ENCODE measurements around the gene JMJD7. TPM values are rescaled to one million over a fixed set of nuclear protein-coding genes. Genes with fewer than 3 reads are reported as not detected.

Gene JMJD7
- total RNA-seq, 4 donors from 2014 or later = 1.9 to 10.9 (median 7.6) TPM

GRCh38 chr15:41798607-41799487 lies 29.0 kb upstream of the JMJD7 start:
- no peak overlapping the region for H3K4me3 ChIP-seq
- H3K27me3 ChIP-seq = no peaks in the 10 kb centered on the region
- H3K27ac ChIP-seq = no peak overlapping the region
- H3K36me3 ChIP-seq = no peaks in the 10 kb centered on the region
- WGBS, 2 donors (ENCODE audit: low coverage in 1 of 2) = 80 to 81% methylated on average over 9 of the region's 9 CpGs
- DNase-seq = no peak
- peaks cover 0 to 12% (median 2%) of the 10 kb centered on the region in 4 donors for H3K4me1 ChIP-seq
- intact Hi-C loops (cut with DNase I; ENCODE audit: low total_unique reads) = no loop called here
- in situ Hi-C loops (cut with MboI; ENCODE audit: low pct_ligation_motif_present in 1 of 4, low pct_unique_long_range_greater_than_20kb in 1 of 4, low sequenced_read_pairs in 3 of 4) = no loop called here
- TF ChIP-seq, protein P1, sequence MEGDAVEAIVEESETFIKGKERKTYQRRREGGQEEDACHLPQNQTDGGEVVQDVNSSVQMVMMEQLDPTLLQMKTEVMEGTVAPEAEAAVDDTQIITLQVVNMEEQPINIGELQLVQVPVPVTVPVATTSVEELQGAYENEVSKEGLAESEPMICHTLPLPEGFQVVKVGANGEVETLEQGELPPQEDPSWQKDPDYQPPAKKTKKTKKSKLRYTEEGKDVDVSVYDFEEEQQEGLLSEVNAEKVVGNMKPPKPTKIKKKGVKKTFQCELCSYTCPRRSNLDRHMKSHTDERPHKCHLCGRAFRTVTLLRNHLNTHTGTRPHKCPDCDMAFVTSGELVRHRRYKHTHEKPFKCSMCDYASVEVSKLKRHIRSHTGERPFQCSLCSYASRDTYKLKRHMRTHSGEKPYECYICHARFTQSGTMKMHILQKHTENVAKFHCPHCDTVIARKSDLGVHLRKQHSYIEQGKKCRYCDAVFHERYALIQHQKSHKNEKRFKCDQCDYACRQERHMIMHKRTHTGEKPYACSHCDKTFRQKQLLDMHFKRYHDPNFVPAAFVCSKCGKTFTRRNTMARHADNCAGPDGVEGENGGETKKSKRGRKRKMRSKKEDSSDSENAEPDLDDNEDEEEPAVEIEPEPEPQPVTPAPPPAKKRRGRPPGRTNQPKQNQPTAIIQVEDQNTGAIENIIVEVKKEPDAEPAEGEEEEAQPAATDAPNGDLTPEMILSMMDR (IDR thresholded peaks at IDR 0.05) = no peak
- TF ChIP-seq POLR2AphosphoS5 (IDR thresholded peaks at IDR 0.05) (no peak), EP300 (IDR thresholded peaks at IDR 0.05; ENCODE audit: low read depth) (no peak), POLR2A (IDR thresholded peaks at IDR 0.05) (no peak)
- H3K9me3 ChIP-seq = no peaks in the 10 kb centered on the region

- intact Hi-C loops (cut with DNase I; ENCODE audit: low total_unique reads) (no loop called here), in situ Hi-C loops (cut with MboI; ENCODE audit: low pct_ligation_motif_present in 1 of 4, low pct_unique_long_range_greater_than_20kb in 1 of 4, low sequenced_read_pairs in 3 of 4) (no loop called here)
- Histone ChIP-seq H3K9me3 (no peaks in the 10 kb centered on the region), H3K27me3 (no peaks in the 10 kb centered on the region), H3K4me1 (peaks cover 0 to 14% (median 4%) of the 10 kb centered on the region in 4 donors), H3K36me3 (no peaks in the 10 kb centered on the region), H3K27ac (no peak overlapping the region), H3K4me3 (no peak overlapping the region)
- WGBS, 2 donors (ENCODE audit: low coverage in 1 of 2) = 88 to 90% methylated on average over 5 of the region's 5 CpGs
- TF ChIP-seq, protein P1 (IDR thresholded peaks at IDR 0.05) = no peak
- TF ChIP-seq EP300 (IDR thresholded peaks at IDR 0.05; ENCODE audit: low read depth) (no peak), POLR2AphosphoS5 (IDR thresholded peaks at IDR 0.05) (no peak), POLR2A (IDR thresholded peaks at IDR 0.05) (no peak)
- DNase-seq = no peak
These were observed 28.4 kb upstream of the JMJD7 start for GRCh38 chr15:41799488-41799805.

GRCh38 chr15:41801185-41801584 lies 26.7 kb upstream of the JMJD7 start:
- TF ChIP-seq POLR2A (IDR thresholded peaks at IDR 0.05) (no peak), EP300 (IDR thresholded peaks at IDR 0.05; ENCODE audit: low read depth) (no peak)
- TF ChIP-seq, protein P1 (IDR thresholded peaks at IDR 0.05) = no peak
- no peak for DNase-seq
- Histone ChIP-seq H3K27ac (no peak overlapping the region), H3K27me3 (no peaks in the 10 kb centered on the region), H3K9me3 (no peaks in the 10 kb centered on the region), H3K4me3 (no peak overlapping the region), H3K4me1 (peaks cover 0 to 17% (median 9%) of the 10 kb centered on the region in 4 donors), H3K36me3 (no peaks in the 10 kb centered on the region)
- WGBS, 2 donors (ENCODE audit: low coverage in 1 of 2) = 89 to 96% methylated on average over 3 of the region's 3 CpGs
- in situ Hi-C loops (cut with MboI; ENCODE audit: low pct_ligation_motif_present in 1 of 4, low pct_unique_long_range_greater_than_20kb in 1 of 4, low sequenced_read_pairs in 3 of 4) = loop anchor here in 2 of 4 donors (25.0 kb wide), 1 partner anchor 189 kb away; no protein-coding TSS in a partner anchor
- intact Hi-C loops (cut with DNase I; ENCODE audit: low total_unique reads) = no loop called here

DNA sequence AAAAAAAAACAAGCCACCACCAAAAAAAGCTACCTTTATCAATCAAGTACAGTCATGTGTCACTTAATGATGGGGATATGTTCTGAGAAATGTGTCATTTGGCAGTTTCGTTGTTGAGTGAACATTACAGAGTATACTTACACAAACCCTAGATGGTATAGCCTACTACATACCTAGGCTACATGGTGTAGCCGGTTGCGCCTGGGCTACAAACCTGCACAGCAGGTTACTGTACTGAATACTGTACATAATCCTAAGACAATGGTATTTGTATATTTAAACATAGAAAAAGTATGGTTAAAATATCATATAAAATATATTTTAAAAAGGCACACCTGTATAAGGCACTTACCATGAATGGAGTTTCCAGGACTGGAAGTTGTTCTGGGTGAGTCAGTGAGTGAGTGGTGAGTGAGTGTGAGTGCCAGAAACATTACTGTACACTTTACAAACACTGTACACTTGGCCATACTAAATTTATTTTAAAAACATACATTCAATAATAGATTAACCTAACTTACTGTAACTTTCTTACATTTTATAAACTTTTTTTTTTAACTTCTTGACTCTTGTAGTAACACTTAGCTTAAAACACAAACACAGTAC lies 25.9 kb upstream of the JMJD7 start:
- intact Hi-C loops (cut with DNase I; ENCODE audit: low total_unique reads) = no loop called here
- H3K4me1 ChIP-seq = peaks cover 0 to 12% (median 8%) of the 10 kb centered on the region in 4 donors
- WGBS, 2 donors (ENCODE audit: low coverage in 1 of 2) = 95 to 100% methylated on average over 2 to 3 of the region's 3 CpGs
- no peak overlapping the region for H3K27ac ChIP-seq
- no peaks in the 10 kb centered on the region for H3K9me3 ChIP-seq
- no peak overlapping the region for H3K4me3 ChIP-seq
- no peak for TF ChIP-seq POLR2A (IDR thresholded peaks at IDR 0.05)
- TF ChIP-seq EP300 (IDR thresholded peaks at IDR 0.05; ENCODE audit: low read depth) = no peak
- TF ChIP-seq, protein P1 (IDR thresholded peaks at IDR 0.05) = no peak
- no peak for TF ChIP-seq POLR2AphosphoS5 (IDR thresholded peaks at IDR 0.05)
- in situ Hi-C loops (cut with MboI; ENCODE audit: low pct_ligation_motif_present in 1 of 4, low pct_unique_long_range_greater_than_20kb in 1 of 4, low sequenced_read_pairs in 3 of 4) = loop anchor here in 2 of 4 donors (25.0 kb wide), 1 partner anchor 190 kb away; no protein-coding TSS in a partner anchor
- no peaks in the 10 kb centered on the region for H3K27me3 ChIP-seq
- no peaks in the 10 kb centered on the region for H3K36me3 ChIP-seq
- no peak for DNase-seq

All from transverse colon (tissue), 4 donors.